ENCODE data around the gene PARP15. TPM values are rescaled to one million over a fixed set of nuclear protein-coding genes. Genes with fewer than 3 reads are reported as not detected.

Gene PARP15
- total RNA-seq, 1 experiment from 2014 or later: 0.15 TPM

DNA sequence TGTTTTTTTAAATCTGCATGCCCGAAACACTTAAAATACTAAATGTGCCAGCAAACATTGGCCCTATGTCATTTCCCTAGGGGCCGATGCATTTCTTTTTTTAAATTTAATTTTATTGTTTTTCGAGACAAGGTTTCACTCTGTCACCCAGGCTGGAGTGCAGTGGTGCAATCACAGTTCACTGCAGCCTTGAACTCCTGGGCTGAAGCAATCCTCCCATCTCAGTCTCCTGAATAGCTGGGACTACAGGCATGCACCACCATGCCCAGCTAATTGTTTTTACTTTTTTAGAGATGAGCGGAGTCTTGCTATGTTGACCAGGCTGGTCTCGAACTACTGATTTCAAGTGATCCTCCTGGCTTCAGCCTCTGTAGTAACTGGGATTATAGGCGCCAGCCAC is 18.8 kb upstream of the PARP15 start (continued):
- TF ChIP-seq, protein P1, sequence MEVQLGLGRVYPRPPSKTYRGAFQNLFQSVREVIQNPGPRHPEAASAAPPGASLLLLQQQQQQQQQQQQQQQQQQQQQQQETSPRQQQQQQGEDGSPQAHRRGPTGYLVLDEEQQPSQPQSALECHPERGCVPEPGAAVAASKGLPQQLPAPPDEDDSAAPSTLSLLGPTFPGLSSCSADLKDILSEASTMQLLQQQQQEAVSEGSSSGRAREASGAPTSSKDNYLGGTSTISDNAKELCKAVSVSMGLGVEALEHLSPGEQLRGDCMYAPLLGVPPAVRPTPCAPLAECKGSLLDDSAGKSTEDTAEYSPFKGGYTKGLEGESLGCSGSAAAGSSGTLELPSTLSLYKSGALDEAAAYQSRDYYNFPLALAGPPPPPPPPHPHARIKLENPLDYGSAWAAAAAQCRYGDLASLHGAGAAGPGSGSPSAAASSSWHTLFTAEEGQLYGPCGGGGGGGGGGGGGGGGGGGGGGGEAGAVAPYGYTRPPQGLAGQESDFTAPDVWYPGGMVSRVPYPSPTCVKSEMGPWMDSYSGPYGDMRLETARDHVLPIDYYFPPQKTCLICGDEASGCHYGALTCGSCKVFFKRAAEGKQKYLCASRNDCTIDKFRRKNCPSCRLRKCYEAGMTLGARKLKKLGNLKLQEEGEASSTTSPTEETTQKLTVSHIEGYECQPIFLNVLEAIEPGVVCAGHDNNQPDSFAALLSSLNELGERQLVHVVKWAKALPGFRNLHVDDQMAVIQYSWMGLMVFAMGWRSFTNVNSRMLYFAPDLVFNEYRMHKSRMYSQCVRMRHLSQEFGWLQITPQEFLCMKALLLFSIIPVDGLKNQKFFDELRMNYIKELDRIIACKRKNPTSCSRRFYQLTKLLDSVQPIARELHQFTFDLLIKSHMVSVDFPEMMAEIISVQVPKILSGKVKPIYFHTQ (CRISPR knock-in tag; IDR thresholded peaks at IDR 0.05): no peak
- TF ChIP-seq, protein P2, sequence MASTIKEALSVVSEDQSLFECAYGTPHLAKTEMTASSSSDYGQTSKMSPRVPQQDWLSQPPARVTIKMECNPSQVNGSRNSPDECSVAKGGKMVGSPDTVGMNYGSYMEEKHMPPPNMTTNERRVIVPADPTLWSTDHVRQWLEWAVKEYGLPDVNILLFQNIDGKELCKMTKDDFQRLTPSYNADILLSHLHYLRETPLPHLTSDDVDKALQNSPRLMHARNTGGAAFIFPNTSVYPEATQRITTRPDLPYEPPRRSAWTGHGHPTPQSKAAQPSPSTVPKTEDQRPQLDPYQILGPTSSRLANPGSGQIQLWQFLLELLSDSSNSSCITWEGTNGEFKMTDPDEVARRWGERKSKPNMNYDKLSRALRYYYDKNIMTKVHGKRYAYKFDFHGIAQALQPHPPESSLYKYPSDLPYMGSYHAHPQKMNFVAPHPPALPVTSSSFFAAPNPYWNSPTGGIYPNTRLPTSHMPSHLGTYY (CRISPR knock-in tag; IDR thresholded peaks at IDR 0.05): no peak
- TF ChIP-seq TCF7 (CRISPR knock-in tag; IDR thresholded peaks at IDR 0.05; ENCODE audit: low read depth): no peak
- no peak for TF ChIP-seq ZNF423 (CRISPR knock-in tag; IDR thresholded peaks at IDR 0.05)
- TF ChIP-seq MYBL2 (CRISPR knock-in tag; IDR thresholded peaks at IDR 0.05): no peak
- TF ChIP-seq, protein P3, sequence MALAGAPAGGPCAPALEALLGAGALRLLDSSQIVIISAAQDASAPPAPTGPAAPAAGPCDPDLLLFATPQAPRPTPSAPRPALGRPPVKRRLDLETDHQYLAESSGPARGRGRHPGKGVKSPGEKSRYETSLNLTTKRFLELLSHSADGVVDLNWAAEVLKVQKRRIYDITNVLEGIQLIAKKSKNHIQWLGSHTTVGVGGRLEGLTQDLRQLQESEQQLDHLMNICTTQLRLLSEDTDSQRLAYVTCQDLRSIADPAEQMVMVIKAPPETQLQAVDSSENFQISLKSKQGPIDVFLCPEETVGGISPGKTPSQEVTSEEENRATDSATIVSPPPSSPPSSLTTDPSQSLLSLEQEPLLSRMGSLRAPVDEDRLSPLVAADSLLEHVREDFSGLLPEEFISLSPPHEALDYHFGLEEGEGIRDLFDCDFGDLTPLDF (CRISPR knock-in tag; IDR thresholded peaks at IDR 0.05): no peak
- TF ChIP-seq SP1 (CRISPR knock-in tag; conservative IDR thresholded peaks at IDR 0.05): no peak
- TF ChIP-seq NR2C2 (CRISPR knock-in tag; IDR thresholded peaks at IDR 0.05): no peak

DNA sequence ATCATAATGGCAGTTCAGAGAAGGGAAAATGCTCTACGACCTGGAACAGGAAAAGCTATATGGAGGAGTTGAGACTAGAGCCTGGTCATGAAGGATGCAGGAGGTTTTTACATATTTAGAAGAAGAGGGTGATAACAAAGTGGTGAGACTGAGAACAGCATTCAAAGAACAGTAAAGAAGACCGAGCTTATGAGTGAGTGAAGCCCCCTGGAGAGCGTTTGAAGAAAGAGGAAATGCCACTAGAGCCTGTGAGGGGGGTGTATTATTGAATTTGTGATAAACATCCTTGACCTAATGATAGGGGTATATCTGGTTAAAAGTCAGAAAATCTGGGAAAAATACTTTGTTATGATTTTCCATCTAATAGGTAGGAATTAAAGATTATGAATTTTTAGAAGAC is 17.5 kb upstream of the PARP15 start:
- no peaks in the 10 kb centered on the region for H3K36me3 Mint-ChIP-seq
- H3K27ac Mint-ChIP-seq: peak overlapping the region; percentile 65
- ATAC-seq (no peak), DNase-seq (ENCODE audit: low spot score) (no peak)
- no peak overlapping the region for H3K4me3 Mint-ChIP-seq
- CTCF ChIA-PET: interaction anchor here (1.2 to 2.4 kb wide), 5 partner anchors 10 to 167 kb away, joined by 3 to 17 read pairs (median 4); partner anchors contain the start of gene PARP14
- peaks cover 3% of the 10 kb centered on the region for H3K27me3 Mint-ChIP-seq (ENCODE audit: low read depth)
- no peaks in the 10 kb centered on the region for H3K9me3 Mint-ChIP-seq
- peaks cover 31% of the 10 kb centered on the region for H3K4me1 Mint-ChIP-seq
- POLR2A ChIA-PET: no interaction called here
- TF ChIP-seq, protein P4, sequence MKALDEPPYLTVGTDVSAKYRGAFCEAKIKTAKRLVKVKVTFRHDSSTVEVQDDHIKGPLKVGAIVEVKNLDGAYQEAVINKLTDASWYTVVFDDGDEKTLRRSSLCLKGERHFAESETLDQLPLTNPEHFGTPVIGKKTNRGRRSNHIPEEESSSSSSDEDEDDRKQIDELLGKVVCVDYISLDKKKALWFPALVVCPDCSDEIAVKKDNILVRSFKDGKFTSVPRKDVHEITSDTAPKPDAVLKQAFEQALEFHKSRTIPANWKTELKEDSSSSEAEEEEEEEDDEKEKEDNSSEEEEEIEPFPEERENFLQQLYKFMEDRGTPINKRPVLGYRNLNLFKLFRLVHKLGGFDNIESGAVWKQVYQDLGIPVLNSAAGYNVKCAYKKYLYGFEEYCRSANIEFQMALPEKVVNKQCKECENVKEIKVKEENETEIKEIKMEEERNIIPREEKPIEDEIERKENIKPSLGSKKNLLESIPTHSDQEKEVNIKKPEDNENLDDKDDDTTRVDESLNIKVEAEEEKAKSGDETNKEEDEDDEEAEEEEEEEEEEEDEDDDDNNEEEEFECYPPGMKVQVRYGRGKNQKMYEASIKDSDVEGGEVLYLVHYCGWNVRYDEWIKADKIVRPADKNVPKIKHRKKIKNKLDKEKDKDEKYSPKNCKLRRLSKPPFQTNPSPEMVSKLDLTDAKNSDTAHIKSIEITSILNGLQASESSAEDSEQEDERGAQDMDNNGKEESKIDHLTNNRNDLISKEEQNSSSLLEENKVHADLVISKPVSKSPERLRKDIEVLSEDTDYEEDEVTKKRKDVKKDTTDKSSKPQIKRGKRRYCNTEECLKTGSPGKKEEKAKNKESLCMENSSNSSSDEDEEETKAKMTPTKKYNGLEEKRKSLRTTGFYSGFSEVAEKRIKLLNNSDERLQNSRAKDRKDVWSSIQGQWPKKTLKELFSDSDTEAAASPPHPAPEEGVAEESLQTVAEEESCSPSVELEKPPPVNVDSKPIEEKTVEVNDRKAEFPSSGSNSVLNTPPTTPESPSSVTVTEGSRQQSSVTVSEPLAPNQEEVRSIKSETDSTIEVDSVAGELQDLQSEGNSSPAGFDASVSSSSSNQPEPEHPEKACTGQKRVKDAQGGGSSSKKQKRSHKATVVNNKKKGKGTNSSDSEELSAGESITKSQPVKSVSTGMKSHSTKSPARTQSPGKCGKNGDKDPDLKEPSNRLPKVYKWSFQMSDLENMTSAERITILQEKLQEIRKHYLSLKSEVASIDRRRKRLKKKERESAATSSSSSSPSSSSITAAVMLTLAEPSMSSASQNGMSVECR (CRISPR knock-in tag; IDR thresholded peaks at IDR 0.05; ENCODE audit: borderline replicate concordance): no peak
- TF ChIP-seq, protein P5, sequence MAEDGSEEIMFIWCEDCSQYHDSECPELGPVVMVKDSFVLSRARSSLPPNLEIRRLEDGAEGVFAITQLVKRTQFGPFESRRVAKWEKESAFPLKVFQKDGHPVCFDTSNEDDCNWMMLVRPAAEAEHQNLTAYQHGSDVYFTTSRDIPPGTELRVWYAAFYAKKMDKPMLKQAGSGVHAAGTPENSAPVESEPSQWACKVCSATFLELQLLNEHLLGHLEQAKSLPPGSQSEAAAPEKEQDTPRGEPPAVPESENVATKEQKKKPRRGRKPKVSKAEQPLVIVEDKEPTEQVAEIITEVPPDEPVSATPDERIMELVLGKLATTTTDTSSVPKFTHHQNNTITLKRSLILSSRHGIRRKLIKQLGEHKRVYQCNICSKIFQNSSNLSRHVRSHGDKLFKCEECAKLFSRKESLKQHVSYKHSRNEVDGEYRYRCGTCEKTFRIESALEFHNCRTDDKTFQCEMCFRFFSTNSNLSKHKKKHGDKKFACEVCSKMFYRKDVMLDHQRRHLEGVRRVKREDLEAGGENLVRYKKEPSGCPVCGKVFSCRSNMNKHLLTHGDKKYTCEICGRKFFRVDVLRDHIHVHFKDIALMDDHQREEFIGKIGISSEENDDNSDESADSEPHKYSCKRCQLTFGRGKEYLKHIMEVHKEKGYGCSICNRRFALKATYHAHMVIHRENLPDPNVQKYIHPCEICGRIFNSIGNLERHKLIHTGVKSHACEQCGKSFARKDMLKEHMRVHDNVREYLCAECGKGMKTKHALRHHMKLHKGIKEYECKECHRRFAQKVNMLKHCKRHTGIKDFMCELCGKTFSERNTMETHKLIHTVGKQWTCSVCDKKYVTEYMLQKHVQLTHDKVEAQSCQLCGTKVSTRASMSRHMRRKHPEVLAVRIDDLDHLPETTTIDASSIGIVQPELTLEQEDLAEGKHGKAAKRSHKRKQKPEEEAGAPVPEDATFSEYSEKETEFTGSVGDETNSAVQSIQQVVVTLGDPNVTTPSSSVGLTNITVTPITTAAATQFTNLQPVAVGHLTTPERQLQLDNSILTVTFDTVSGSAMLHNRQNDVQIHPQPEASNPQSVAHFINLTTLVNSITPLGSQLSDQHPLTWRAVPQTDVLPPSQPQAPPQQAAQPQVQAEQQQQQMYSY (CRISPR knock-in tag; IDR thresholded peaks at IDR 0.05): no peak
- TF ChIP-seq, protein P6, sequence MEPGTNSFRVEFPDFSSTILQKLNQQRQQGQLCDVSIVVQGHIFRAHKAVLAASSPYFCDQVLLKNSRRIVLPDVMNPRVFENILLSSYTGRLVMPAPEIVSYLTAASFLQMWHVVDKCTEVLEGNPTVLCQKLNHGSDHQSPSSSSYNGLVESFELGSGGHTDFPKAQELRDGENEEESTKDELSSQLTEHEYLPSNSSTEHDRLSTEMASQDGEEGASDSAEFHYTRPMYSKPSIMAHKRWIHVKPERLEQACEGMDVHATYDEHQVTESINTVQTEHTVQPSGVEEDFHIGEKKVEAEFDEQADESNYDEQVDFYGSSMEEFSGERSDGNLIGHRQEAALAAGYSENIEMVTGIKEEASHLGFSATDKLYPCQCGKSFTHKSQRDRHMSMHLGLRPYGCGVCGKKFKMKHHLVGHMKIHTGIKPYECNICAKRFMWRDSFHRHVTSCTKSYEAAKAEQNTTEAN (CRISPR knock-in tag; IDR thresholded peaks at IDR 0.05): no peak
- TF ChIP-seq, protein P7, sequence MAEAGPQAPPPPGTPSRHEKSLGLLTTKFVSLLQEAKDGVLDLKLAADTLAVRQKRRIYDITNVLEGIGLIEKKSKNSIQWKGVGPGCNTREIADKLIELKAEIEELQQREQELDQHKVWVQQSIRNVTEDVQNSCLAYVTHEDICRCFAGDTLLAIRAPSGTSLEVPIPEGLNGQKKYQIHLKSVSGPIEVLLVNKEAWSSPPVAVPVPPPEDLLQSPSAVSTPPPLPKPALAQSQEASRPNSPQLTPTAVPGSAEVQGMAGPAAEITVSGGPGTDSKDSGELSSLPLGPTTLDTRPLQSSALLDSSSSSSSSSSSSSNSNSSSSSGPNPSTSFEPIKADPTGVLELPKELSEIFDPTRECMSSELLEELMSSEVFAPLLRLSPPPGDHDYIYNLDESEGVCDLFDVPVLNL (CRISPR knock-in tag; IDR thresholded peaks at IDR 0.05; ENCODE audit: borderline replicate concordance, low read depth): no peak
- TF ChIP-seq NR1H2 (CRISPR knock-in tag; IDR thresholded peaks at IDR 0.05): no peak
- TF ChIP-seq, protein P8, sequence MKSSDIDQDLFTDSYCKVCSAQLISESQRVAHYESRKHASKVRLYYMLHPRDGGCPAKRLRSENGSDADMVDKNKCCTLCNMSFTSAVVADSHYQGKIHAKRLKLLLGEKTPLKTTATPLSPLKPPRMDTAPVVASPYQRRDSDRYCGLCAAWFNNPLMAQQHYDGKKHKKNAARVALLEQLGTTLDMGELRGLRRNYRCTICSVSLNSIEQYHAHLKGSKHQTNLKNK (CRISPR knock-in tag; IDR thresholded peaks at IDR 0.05): no peak
- no peak for TF ChIP-seq ETV6 (CRISPR knock-in tag; IDR thresholded peaks at IDR 0.05)
- no peak for TF ChIP-seq TEAD4 (CRISPR knock-in tag; IDR thresholded peaks at IDR 0.05)
- TF ChIP-seq, protein P9, sequence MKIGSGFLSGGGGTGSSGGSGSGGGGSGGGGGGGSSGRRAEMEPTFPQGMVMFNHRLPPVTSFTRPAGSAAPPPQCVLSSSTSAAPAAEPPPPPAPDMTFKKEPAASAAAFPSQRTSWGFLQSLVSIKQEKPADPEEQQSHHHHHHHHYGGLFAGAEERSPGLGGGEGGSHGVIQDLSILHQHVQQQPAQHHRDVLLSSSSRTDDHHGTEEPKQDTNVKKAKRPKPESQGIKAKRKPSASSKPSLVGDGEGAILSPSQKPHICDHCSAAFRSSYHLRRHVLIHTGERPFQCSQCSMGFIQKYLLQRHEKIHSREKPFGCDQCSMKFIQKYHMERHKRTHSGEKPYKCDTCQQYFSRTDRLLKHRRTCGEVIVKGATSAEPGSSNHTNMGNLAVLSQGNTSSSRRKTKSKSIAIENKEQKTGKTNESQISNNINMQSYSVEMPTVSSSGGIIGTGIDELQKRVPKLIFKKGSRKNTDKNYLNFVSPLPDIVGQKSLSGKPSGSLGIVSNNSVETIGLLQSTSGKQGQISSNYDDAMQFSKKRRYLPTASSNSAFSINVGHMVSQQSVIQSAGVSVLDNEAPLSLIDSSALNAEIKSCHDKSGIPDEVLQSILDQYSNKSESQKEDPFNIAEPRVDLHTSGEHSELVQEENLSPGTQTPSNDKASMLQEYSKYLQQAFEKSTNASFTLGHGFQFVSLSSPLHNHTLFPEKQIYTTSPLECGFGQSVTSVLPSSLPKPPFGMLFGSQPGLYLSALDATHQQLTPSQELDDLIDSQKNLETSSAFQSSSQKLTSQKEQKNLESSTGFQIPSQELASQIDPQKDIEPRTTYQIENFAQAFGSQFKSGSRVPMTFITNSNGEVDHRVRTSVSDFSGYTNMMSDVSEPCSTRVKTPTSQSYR (CRISPR knock-in tag; IDR thresholded peaks at IDR 0.05): no peak

Measured in WTC11 (cell line).